NCI-H1417 treated with DMSO at 0.1 percent for 48 hours (cell line): ENCODE data around the gene INPP5K.
"Not testable (repeated sequence)": the region's sequence is repeated elsewhere in the genome, so short reads cannot be mapped to it uniquely, and the experiment has no call there.

Source experiments
- DNase-seq: peaks from one replicate; lab custom pipeline; 2025; lab: John Stamatoyannopoulos, UW

The INPP5K gene

GRCh38 chr17:1516388-1517161 is at the start of gene INPP5K:
INPP5K (minus strand) TSS chr17:1516612; CDS start chr17:1516499, 113 bp downstream.
- DNase-seq: peak; percentile 69

GRCh38 chr17:1565877-1566276 is 49.5 kb upstream of the INPP5K start:
- DNase-seq: no peak

- DNase-seq: no peak
Observed at GRCh38 chr17:1563786-1564613, 47.6 kb upstream of the INPP5K start.

GRCh38 chr17:1563471-1563785 is 47.0 kb upstream of the INPP5K start:
- not testable (repeated sequence) for DNase-seq

GRCh38 chr17:1562176-1562643 is 45.8 kb upstream of the INPP5K start:
- no peak for DNase-seq

GRCh38 chr17:1561420-1562175 is 45.2 kb upstream of the INPP5K start:
- DNase-seq: no peak

- no peak for DNase-seq
Observed at GRCh38 chr17:1560858-1561355, 44.5 kb upstream of the INPP5K start.

GRCh38 chr17:1560101-1560857 is 43.9 kb upstream of the INPP5K start:
- DNase-seq: no peak

- no peak for DNase-seq
Observed at GRCh38 chr17:1559047-1560043, 42.9 kb upstream of the INPP5K start.

GRCh38 chr17:1558401-1558800 is 42.0 kb upstream of the INPP5K start:
- no peak for DNase-seq

GRCh38 chr17:1557355-1558095 is 41.1 kb upstream of the INPP5K start:
- DNase-seq: no peak

GRCh38 chr17:1555651-1556471 is 39.4 kb upstream of the INPP5K start:
- no peak for DNase-seq

- DNase-seq: no peak
Observed at GRCh38 chr17:1554751-1555540, 38.5 kb upstream of the INPP5K start.

GRCh38 chr17:1553354-1554266 is 37.2 kb upstream of the INPP5K start:
- no peak for DNase-seq

GRCh38 chr17:1552932-1553331 is 36.5 kb upstream of the INPP5K start:
- no peak for DNase-seq

- no peak for DNase-seq
Observed at GRCh38 chr17:1551741-1552140, 35.3 kb upstream of the INPP5K start.

GRCh38 chr17:1548032-1548431 is 31.6 kb upstream of the INPP5K start:
- no peak for DNase-seq
